IMR-90 (cell line): Measurements from ENCODE around the gene PCYT2. TPM values are rescaled to one million over a fixed set of nuclear protein-coding genes. Genes with fewer than 3 reads are reported as not detected.

ENCODE experiments used
- ATAC-seq: fragments of 200-7000 bp; cut with Tn5 transposase; 2 replicates; pipeline ENCODE4 v1.9.1; 2020; ENCODE audit warnings: low read depth, mild to moderate bottlenecking, moderate library complexity
- BruUV-seq: library from RNA; stranded (reverse); fragments of 400-500 nt; replicated peaks from 2 replicates; lab custom pipeline; 2021; lab: Mats Ljungman, UMichigan
- CTCF ChIA-PET: fragments of 300-600 bp; formaldehyde crosslinking; extraction: SDS; loops from one replicate; lab custom pipeline; 2021; ENCODE audit warnings: antibody characterized with exemption; lab: Yijun Ruan, JAX
- POLR2A ChIA-PET: fragments of 300-600 bp; sonication (Branson Sonifier 250); formaldehyde crosslinking; loops from one replicate; lab custom pipeline; 2022; ENCODE audit warnings: antibody characterized with exemption; ENCODE audit not compliant: unreplicated experiment; lab: Charles Lee
- DNase-seq: peaks from one replicate; pipeline ENCODE4 v3.0.0; 2013
- H2AFZ ChIP-seq: replicated peaks from 2 replicates; pipeline ENCODE3; 2013; ENCODE audit warnings: low read length, mild to moderate bottlenecking; ENCODE audit not compliant: poor library complexity
- H2AK5ac ChIP-seq: 2 replicates; pipeline ENCODE4 v1.6.1; 2013; ENCODE audit warnings: low read depth, low read length, inconsistent platforms
- H2AK9ac ChIP-seq: replicated peaks from 2 replicates; pipeline ENCODE3; 2013; ENCODE audit warnings: mild to moderate bottlenecking, low read depth, low read length, moderate library complexity; ENCODE audit not compliant: poor library complexity
- H2BK120ac ChIP-seq: 2 replicates; pipeline ENCODE4 v1.6.1; 2013; ENCODE audit warnings: low read depth, low read length, inconsistent platforms
- H2BK15ac ChIP-seq: 3 replicates; pipeline ENCODE4 v1.6.1; 2013; ENCODE audit warnings: low read depth, low read length, inconsistent platforms
- H2BK20ac ChIP-seq: 2 replicates; pipeline ENCODE4 v1.6.1; 2013; ENCODE audit warnings: low read depth, mild to moderate bottlenecking, inconsistent platforms, low read length, moderate library complexity
- H2BK5ac ChIP-seq: 2 replicates; pipeline ENCODE4 v1.6.1; 2013; ENCODE audit warnings: mild to moderate bottlenecking, low read depth, low read length, inconsistent platforms; ENCODE audit not compliant: poor library complexity, severe bottlenecking
- H3K14ac ChIP-seq: replicated peaks from 2 replicates; pipeline ENCODE4 v1.6.1; 2013; ENCODE audit warnings: low read depth, low read length, inconsistent platforms
- H3K18ac ChIP-seq: 2 replicates; pipeline ENCODE4 v1.6.1; 2013; ENCODE audit warnings: low read depth, low read length, control low read depth
- H3K23ac ChIP-seq: 2 replicates; pipeline ENCODE4 v1.6.1; 2013; ENCODE audit warnings: low read depth, low read length, inconsistent platforms
- H3K27ac ChIP-seq: 2 replicates; pipeline ENCODE4 v1.5.1; 2013; ENCODE audit warnings: mild to moderate bottlenecking, control low read depth, low read length; ENCODE audit not compliant: insufficient read depth
- H3K27me3 ChIP-seq: 2 replicates; pipeline ENCODE4 v1.6.1; 2013; ENCODE audit warnings: low read length; ENCODE audit not compliant: control insufficient read depth, insufficient read depth
- H3K36me3 ChIP-seq: 2 replicates; pipeline ENCODE4 v1.6.1; 2013; ENCODE audit warnings: low read length, mixed read lengths; ENCODE audit not compliant: control insufficient read depth, insufficient read depth
- H3K4ac ChIP-seq: 2 replicates; pipeline ENCODE4 v1.6.1; 2013; ENCODE audit warnings: low read depth, low read length, inconsistent platforms
- H3K4me1 ChIP-seq: 2 replicates; pipeline ENCODE4 v1.6.1; 2013; ENCODE audit warnings: low read length, mixed read lengths; ENCODE audit not compliant: control insufficient read depth, insufficient read depth
- H3K4me2 ChIP-seq: 2 replicates; pipeline ENCODE4 v1.6.1; 2013; ENCODE audit warnings: low read depth, mild to moderate bottlenecking, control low read depth, low read length, moderate library complexity
- H3K4me3 ChIP-seq: 2 replicates; pipeline ENCODE4 v1.5.1; 2013; ENCODE audit warnings: low read depth, mild to moderate bottlenecking, control low read depth, low read length, moderate library complexity; ENCODE audit not compliant: insufficient read depth
- H3K56ac ChIP-seq: 2 replicates; pipeline ENCODE4 v1.6.1; 2013; ENCODE audit warnings: low read length, inconsistent platforms; ENCODE audit not compliant: insufficient read depth; ENCODE audit errors: extremely low read depth
- H3K79me1 ChIP-seq, 2 experiments: 2 replicates each; pipeline ENCODE4 v1.6.1; 2013; ENCODE audit warnings: low read length in 2 of 2, inconsistent platforms in 1 of 2, low read depth in 1 of 2
- H3K9ac ChIP-seq: 2 replicates; pipeline ENCODE4 v1.6.1; 2013; ENCODE audit warnings: low read depth, low read length, control low read depth
- H3K9me1 ChIP-seq: 2 replicates; pipeline ENCODE4 v1.6.1; 2013; ENCODE audit warnings: low read length, inconsistent platforms; ENCODE audit not compliant: insufficient read depth
- H3K9me3 ChIP-seq: 2 replicates; pipeline ENCODE4 v1.6.1; 2013; ENCODE audit warnings: low read length; ENCODE audit not compliant: control insufficient read depth, insufficient read depth
- H4K20me1 ChIP-seq: 2 replicates; pipeline ENCODE4 v1.6.1; 2013; ENCODE audit warnings: low read length, inconsistent platforms; ENCODE audit not compliant: insufficient read depth
- H4K5ac ChIP-seq: 2 replicates; pipeline ENCODE4 v1.6.1; 2013; ENCODE audit warnings: mild to moderate bottlenecking, low read depth, low read length, control low read depth
- H4K8ac ChIP-seq, 2 experiments: 2 replicates each; pipeline ENCODE4 v1.6.1; 2013; ENCODE audit warnings: low read depth in 2 of 2, low read length in 2 of 2, control low read depth in 1 of 2, inconsistent platforms in 1 of 2
- H4K91ac ChIP-seq: 2 replicates; pipeline ENCODE4 v1.6.1; 2013; ENCODE audit warnings: low read depth, low read length, inconsistent platforms; ENCODE audit not compliant: insufficient read depth
- BHLHE40 ChIP-seq: fragments of 150-350 bp; IDR thresholded peaks from 2 replicates; pipeline ENCODE4 v1.6.1; 2016; ENCODE audit warnings: mild to moderate bottlenecking, low read depth, low read length
- CEBPB ChIP-seq: IDR thresholded peaks from 2 replicates; pipeline ENCODE4 v1.6.1; 2012; ENCODE audit warnings: low read depth, low read length, improper control_type of control experiment
- CHD1 ChIP-seq: IDR thresholded peaks from 2 replicates; pipeline ENCODE4 v1.6.1; 2012; ENCODE audit warnings: low read depth, low read length, improper control_type of control experiment
- FOS ChIP-seq: fragments of 150-350 bp; IDR thresholded peaks from 2 replicates; pipeline ENCODE4 v1.6.1; 2016; ENCODE audit warnings: low read depth, low read length
- MAFK ChIP-seq: IDR thresholded peaks from 2 replicates; pipeline ENCODE4 v1.6.1; 2012; ENCODE audit warnings: low read depth, low read length, improper control_type of control experiment
- MAZ ChIP-seq: IDR thresholded peaks from 2 replicates; pipeline ENCODE4 v1.6.1; 2012; ENCODE audit warnings: low read depth, mild to moderate bottlenecking, low read length, improper control_type of control experiment, moderate library complexity, borderline replicate concordance
- MXI1 ChIP-seq: IDR thresholded peaks from 2 replicates; pipeline ENCODE4 v1.6.1; 2012; ENCODE audit warnings: low read depth, mild to moderate bottlenecking, low read length, moderate library complexity, borderline replicate concordance
- NFE2L2 ChIP-seq: fragments of 150-350 bp; IDR thresholded peaks from 2 replicates; pipeline ENCODE4 v1.6.1; 2016; ENCODE audit warnings: low read depth, mild to moderate bottlenecking, low read length
- POLR2A ChIP-seq: IDR thresholded peaks from 2 replicates; pipeline ENCODE4 v1.6.1; 2012; ENCODE audit warnings: mild to moderate bottlenecking, low read depth, low read length
- RAD21 ChIP-seq: IDR thresholded peaks from 2 replicates; pipeline ENCODE4 v1.6.1; 2012; ENCODE audit warnings: low read length, improper control_type of control experiment
- WGBS, 2 experiments: methylation state at CpG; one replicate each; pipeline versions ENCODE4 v1.1.5 to v1.1.7; 2013; ENCODE audit warnings: missing lambda C conversion rate in 2 of 2; ENCODE audit not compliant: insufficient read length in 1 of 2; ENCODE audit errors: extremely low coverage in 2 of 2; 5-methylcytosine and 5-hydroxymethylcytosine counted together
- dilution Hi-C: fragments of 300-500 bp; cut with HindIII; formaldehyde crosslinking; loops from one replicate; pipeline ENCODE4 v1.14.3; 2018; ENCODE audit warnings: low sequenced_read_pairs; ENCODE audit not compliant: unreplicated experiment
- in situ Hi-C: fragments of 300-500 bp; cut with MboI; formaldehyde crosslinking; loops from 3 replicates; pipeline ENCODE4 v1.14.3; 2019; ENCODE audit warnings: low sequenced_read_pairs, inconsistent platforms, mixed read lengths
- intact Hi-C: fragments of 100-400 bp; cut with micrococcal nuclease; formaldehyde crosslinking; loops from 2 replicates; pipeline ENCODE4 v1.10.0; 2022
- polyA plus RNA-seq, 3 experiments: library from polyadenylated mRNA; depleted of rRNA; stranded (reverse); fragments of >200 nt; gene quantifications; 2 replicates each; pipeline ENCODE4 v1.2.3, GENCODE V29; 2012; ENCODE audit warnings: low replicate concordance in 1 of 3
- total RNA-seq: library from RNA; depleted of rRNA; stranded (reverse); fragments of >200 nt; gene quantifications from 2 replicates; pipeline ENCODE4 v1.2.3, GENCODE V29; 2012
- TF ChIP-seq, protein P1 (sequence below): fragments of 150-350 bp; IDR thresholded peaks from 2 replicates; pipeline ENCODE4 v1.6.1; 2016; ENCODE audit warnings: low read depth, mild to moderate bottlenecking, low read length, moderate library complexity, borderline replicate concordance
- TF ChIP-seq, protein P2 (sequence below): conservative IDR thresholded peaks from 2 replicates; pipeline ENCODE4 v1.5.1; 2012; ENCODE audit warnings: mild to moderate bottlenecking, low read depth, low read length, improper control_type of control experiment
- TF ChIP-seq, protein P3 (sequence below): fragments of 150-350 bp; IDR thresholded peaks from 2 replicates; pipeline ENCODE4 v1.6.1; 2017; ENCODE audit warnings: mild to moderate bottlenecking, antibody characterized with exemption, low read length, low read depth

The PCYT2 gene
- total and polyA plus RNA-seq, 2 of the 4 experiments (the other 2 are of a cell fraction), result 37.3 to 38.5 TPM

DNA sequence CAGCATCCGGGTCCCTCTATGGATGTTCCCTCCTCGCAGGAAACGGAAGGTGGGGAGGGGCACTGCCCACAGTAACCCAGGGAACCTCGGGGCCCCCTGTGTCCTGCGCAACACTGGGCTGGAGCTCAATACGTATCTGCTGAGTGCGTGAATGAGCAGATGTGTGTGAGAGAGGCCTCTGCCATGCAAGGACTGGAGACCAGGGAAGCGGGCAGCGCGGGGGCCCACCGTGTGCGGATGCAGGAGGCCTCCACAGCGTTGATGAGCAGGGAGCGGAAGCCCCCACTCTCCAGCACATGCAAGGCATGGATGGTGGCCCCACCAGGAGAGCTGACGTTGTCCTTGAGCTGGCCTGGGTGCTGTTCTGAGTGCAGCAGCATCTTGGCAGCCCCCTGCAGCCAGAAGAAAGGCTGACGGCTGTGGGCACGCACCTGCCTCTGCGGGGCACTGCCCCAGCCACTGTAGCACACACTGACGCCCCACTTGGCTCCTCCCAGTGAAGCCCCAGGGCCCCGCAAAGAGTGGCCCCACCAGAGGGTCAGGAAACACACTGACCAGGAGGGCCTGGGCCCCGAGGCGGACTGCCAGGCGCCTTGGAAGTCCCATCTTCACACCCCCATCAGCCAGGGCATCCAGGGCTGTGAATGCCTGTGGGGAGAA is 23.0 kb upstream of the PCYT2 start:
- Histone ChIP-seq H3K56ac (no peak overlapping the region), H3K9ac (no peak overlapping the region), H3K4me3 (no peak overlapping the region), H2BK120ac (no peak overlapping the region), H3K4ac (no peak overlapping the region), H3K9me3 (no peaks in the 10 kb centered on the region), H3K9me1 (peaks cover 8% of the 10 kb centered on the region), H2BK5ac (no peak overlapping the region), H4K5ac (no peak overlapping the region), H3K14ac (no peak overlapping the region), H2BK15ac (no peak overlapping the region), H3K79me1 (peaks cover 9 to 38% of the 10 kb centered on the region in 2 experiments), H3K27ac (no peak overlapping the region), H2AK9ac (no peak overlapping the region), H3K27me3 (no peaks in the 10 kb centered on the region), H3K4me1 (peaks cover 4% of the 10 kb centered on the region), H2AFZ (no peak overlapping the region), H2AK5ac (no peak overlapping the region), H2BK20ac (no peak overlapping the region), H4K20me1 (peaks cover 11% of the 10 kb centered on the region), H3K4me2 (no peak overlapping the region), H3K36me3 (peaks cover 27% of the 10 kb centered on the region; the same call in 1 of the 2 replicates), H4K91ac (no peak overlapping the region), H3K23ac (no peak overlapping the region), H3K18ac (no peak overlapping the region), H4K8ac (no peak overlapping the region)
- no peak for ATAC-seq
- DNase-seq, result no peak
- dilution Hi-C loops (no loop called here), in situ Hi-C loops (no loop called here), intact Hi-C loops (no loop called here)
- WGBS, 2 experiments, result 95% methylated on average over 8 of the region's 23 CpGs; no CpG with 5 or more reads in 1 of the 2 experiments
- ChIA-PET CTCF (no interaction called here), POLR2A (no interaction called here)
- TF ChIP-seq MAZ, result no peak
- TF ChIP-seq CEBPB, result no peak
- TF ChIP-seq, protein P1, sequence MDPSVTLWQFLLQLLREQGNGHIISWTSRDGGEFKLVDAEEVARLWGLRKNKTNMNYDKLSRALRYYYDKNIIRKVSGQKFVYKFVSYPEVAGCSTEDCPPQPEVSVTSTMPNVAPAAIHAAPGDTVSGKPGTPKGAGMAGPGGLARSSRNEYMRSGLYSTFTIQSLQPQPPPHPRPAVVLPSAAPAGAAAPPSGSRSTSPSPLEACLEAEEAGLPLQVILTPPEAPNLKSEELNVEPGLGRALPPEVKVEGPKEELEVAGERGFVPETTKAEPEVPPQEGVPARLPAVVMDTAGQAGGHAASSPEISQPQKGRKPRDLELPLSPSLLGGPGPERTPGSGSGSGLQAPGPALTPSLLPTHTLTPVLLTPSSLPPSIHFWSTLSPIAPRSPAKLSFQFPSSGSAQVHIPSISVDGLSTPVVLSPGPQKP, result no peak
- no peak for TF ChIP-seq RAD21
- TF ChIP-seq FOS, result no peak
- TF ChIP-seq, protein P2, sequence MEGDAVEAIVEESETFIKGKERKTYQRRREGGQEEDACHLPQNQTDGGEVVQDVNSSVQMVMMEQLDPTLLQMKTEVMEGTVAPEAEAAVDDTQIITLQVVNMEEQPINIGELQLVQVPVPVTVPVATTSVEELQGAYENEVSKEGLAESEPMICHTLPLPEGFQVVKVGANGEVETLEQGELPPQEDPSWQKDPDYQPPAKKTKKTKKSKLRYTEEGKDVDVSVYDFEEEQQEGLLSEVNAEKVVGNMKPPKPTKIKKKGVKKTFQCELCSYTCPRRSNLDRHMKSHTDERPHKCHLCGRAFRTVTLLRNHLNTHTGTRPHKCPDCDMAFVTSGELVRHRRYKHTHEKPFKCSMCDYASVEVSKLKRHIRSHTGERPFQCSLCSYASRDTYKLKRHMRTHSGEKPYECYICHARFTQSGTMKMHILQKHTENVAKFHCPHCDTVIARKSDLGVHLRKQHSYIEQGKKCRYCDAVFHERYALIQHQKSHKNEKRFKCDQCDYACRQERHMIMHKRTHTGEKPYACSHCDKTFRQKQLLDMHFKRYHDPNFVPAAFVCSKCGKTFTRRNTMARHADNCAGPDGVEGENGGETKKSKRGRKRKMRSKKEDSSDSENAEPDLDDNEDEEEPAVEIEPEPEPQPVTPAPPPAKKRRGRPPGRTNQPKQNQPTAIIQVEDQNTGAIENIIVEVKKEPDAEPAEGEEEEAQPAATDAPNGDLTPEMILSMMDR, result no peak
- no peak for TF ChIP-seq MXI1
- TF ChIP-seq CHD1, result no peak
- TF ChIP-seq MAFK, result no peak
- TF ChIP-seq, protein P3, sequence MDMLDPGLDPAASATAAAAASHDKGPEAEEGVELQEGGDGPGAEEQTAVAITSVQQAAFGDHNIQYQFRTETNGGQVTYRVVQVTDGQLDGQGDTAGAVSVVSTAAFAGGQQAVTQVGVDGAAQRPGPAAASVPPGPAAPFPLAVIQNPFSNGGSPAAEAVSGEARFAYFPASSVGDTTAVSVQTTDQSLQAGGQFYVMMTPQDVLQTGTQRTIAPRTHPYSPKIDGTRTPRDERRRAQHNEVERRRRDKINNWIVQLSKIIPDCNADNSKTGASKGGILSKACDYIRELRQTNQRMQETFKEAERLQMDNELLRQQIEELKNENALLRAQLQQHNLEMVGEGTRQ, result no peak
- no peak for TF ChIP-seq POLR2A
- TF ChIP-seq BHLHE40, result no peak
- TF ChIP-seq NFE2L2, result no peak
- no TSS peak for BruUV-seq
